ENCODE data around the gene ACOXL. TPM values are rescaled to one million over a fixed set of nuclear protein-coding genes. Genes with fewer than 3 reads are reported as not detected.
A peak's percentile ranks its signal among the peaks of the same experiment; 100 is the strongest.
"Not testable (repeated sequence)": the region's sequence is repeated elsewhere in the genome, so short reads cannot be mapped to it uniquely, and the experiment has no call there.

ACOXL gene
- polyA plus RNA-seq (2013): 0.08 and 0.14 TPM in 2 replicates

DNA sequence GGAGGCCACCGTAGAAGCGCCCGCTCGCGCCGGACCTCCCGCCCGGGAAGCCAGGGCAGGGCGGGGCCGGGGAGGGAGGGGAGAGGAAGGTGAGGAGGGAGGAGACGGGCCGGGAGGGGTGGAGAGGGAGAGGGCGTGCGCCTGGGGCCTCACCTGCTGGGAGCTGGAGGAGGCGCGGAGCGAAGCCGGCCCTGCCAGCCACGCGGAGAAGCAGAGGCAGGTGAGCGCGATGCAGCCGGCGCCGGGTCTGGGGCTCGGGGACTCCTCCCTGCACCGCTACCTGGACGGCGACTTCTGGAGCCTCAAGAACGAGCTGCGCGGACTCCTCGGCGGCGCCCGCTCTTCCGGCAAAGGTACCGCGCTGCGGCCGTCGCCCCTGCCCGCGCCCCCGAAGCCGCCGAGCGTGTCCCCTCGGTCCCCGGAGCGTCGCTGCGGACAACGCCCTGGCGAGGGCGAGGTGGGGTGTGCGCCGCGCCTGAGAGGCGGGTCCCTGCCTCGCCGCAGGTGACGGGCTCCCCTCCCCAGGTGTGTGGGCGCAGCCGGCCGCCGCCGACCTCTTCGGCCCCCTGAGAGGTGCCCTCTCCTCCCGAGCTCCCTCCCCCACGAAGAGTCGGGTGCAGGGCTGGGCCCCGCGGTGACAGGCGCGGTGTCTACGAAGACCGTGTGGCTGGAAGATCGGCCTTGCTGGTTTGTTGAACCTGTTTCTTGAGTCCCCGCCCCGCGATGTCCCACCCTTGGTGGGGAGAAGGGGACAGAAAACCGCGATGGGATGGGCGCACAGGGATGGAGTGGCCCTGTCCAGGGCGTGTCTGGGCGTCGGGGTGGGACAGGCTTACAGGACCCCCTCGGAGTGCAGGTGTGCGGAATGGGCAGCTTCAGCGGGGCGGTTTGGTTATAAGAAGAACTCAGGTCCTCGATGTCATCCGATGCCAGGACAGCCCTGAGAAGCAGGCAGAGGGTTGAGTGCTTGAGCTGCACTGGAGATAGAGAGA is at the start of gene ACOXL:
ACOXL (plus strand) TSS at position 152 of the 992 bp plus-strand sequence. CDS start 35,817 bp downstream, outside the sequence.
- Histone ChIP-seq H3K4ac (ENCODE audit: low read depth, low read length) (no peak within 1 kb of the TSS), H3K79me1 (ENCODE audit: low read length) (peaks cover 1% of the 10 kb centered on the region), H3K18ac (ENCODE audit: low read length) (no peak within 1 kb of the TSS), H3K14ac (ENCODE audit: low read length) (no peak within 1 kb of the TSS), H2BK12ac (ENCODE audit: low read length) (no peak within 1 kb of the TSS), H3K4me3 (ENCODE audit: low read depth, low read length) (peak within 1 kb of the TSS; percentile 67), H4K91ac (ENCODE audit: low read depth, low read length) (no peak within 1 kb of the TSS), H2BK5ac (ENCODE audit: low read depth, low read length, poor library complexity) (no peak within 1 kb of the TSS), H3K27me3 (ENCODE audit: insufficient read depth, low read length) (peaks cover 28% of the 10 kb centered on the region), H3K27ac (ENCODE audit: low read depth, low read length) (no peak within 1 kb of the TSS), H3K9ac (ENCODE audit: low read length) (no peak within 1 kb of the TSS), H4K12ac (ENCODE audit: low read depth, low read length) (no peak within 1 kb of the TSS), H3K23ac (ENCODE audit: low read length) (no peak within 1 kb of the TSS), H2BK120ac (ENCODE audit: insufficient read depth, low read length, poor library complexity) (no peak within 1 kb of the TSS), H3K79me2 (ENCODE audit: control insufficient read depth, insufficient read depth, low read length, poor library complexity) (no peaks in the 10 kb centered on the region), H4K8ac (ENCODE audit: low read depth, low read length) (no peak within 1 kb of the TSS), H2AFZ (ENCODE audit: insufficient read depth, low read length, poor library complexity) (peak within 1 kb of the TSS; percentile 79), H3K4me2 (ENCODE audit: low read length) (peak within 1 kb of the TSS; percentile 90), H3K9me3 (ENCODE audit: insufficient read depth, low read depth, low read length) (peaks cover 10% of the 10 kb centered on the region), H3K4me1 (ENCODE audit: control insufficient read depth in 1 of 2, insufficient read depth in 2 of 2, low read length in 2 of 2) (peaks cover 8 to 14% of the 10 kb centered on the region in 2 experiments), H3K36me3 (ENCODE audit: control insufficient read depth in 1 of 2, insufficient read depth in 2 of 2, low read length in 2 of 2) (no peaks in the 10 kb centered on the region), H2AK5ac (ENCODE audit: low read length) (no peak within 1 kb of the TSS)
- peak in 1 of 2 donors; percentile 29 for DNase-seq
- no CpG with 5 or more reads among the region's 94 CpGs for WGBS (ENCODE audit: extremely low coverage, insufficient coverage, insufficient read length)

DNA sequence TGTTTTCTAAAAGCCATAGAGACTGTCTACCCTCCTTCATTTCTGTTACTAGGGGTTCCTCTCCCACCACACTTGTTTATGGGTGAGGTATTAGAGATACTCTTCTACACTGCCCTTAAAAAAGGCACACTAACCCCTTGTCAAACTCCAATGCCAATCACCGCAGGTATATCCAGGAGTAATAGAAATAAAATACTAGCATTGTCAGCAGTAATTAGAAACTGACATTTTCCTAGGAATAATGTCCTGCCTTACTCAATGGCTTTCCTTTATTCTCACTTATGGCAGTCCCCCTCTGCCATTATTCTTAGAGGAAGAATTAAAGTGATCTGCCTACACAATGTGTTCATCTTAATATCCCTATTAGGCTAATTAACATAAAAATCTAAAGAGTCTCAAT is 49.5 kb upstream of the ACOXL start:
- Histone ChIP-seq H2BK12ac (ENCODE audit: low read length) (no peak overlapping the region), H3K27me3 (ENCODE audit: insufficient read depth, low read length) (peaks cover 2% of the 10 kb centered on the region), H3K14ac (ENCODE audit: low read length) (no peak overlapping the region), H3K9ac (ENCODE audit: low read length) (no peak overlapping the region), H3K9me3 (ENCODE audit: insufficient read depth, low read depth, low read length) (peaks cover 5% of the 10 kb centered on the region), H3K4me3 (ENCODE audit: low read depth, low read length) (no peak overlapping the region), H2AFZ (ENCODE audit: insufficient read depth, low read length, poor library complexity) (no peak overlapping the region), H2BK5ac (ENCODE audit: low read depth, low read length, poor library complexity) (no peak overlapping the region), H3K4me2 (ENCODE audit: low read length) (no peak overlapping the region), H3K79me1 (ENCODE audit: low read length) (no peaks in the 10 kb centered on the region), H3K18ac (ENCODE audit: low read length) (no peak overlapping the region), H2BK120ac (ENCODE audit: insufficient read depth, low read length, poor library complexity) (no peak overlapping the region), H3K23ac (ENCODE audit: low read length) (no peak overlapping the region), H4K12ac (ENCODE audit: low read depth, low read length) (no peak overlapping the region), H4K8ac (ENCODE audit: low read depth, low read length) (no peak overlapping the region), H2AK5ac (ENCODE audit: low read length) (no peak overlapping the region), H3K27ac (ENCODE audit: low read depth, low read length) (no peak overlapping the region), H4K91ac (ENCODE audit: low read depth, low read length) (no peak overlapping the region), H3K79me2 (ENCODE audit: control insufficient read depth, insufficient read depth, low read length, poor library complexity) (no peaks in the 10 kb centered on the region), H3K4ac (ENCODE audit: low read depth, low read length) (no peak overlapping the region), H3K4me1 (ENCODE audit: control insufficient read depth in 1 of 2, insufficient read depth in 2 of 2, low read length in 2 of 2) (peaks cover 0 to 3% of the 10 kb centered on the region in 2 experiments), H3K36me3 (ENCODE audit: control insufficient read depth in 1 of 2, insufficient read depth in 2 of 2, low read length in 2 of 2) (no peaks in the 10 kb centered on the region)
- DNase-seq: no peak
- no CpG with 5 or more reads among the region's 1 CpG for WGBS (ENCODE audit: extremely low coverage, insufficient coverage, insufficient read length)

DNA sequence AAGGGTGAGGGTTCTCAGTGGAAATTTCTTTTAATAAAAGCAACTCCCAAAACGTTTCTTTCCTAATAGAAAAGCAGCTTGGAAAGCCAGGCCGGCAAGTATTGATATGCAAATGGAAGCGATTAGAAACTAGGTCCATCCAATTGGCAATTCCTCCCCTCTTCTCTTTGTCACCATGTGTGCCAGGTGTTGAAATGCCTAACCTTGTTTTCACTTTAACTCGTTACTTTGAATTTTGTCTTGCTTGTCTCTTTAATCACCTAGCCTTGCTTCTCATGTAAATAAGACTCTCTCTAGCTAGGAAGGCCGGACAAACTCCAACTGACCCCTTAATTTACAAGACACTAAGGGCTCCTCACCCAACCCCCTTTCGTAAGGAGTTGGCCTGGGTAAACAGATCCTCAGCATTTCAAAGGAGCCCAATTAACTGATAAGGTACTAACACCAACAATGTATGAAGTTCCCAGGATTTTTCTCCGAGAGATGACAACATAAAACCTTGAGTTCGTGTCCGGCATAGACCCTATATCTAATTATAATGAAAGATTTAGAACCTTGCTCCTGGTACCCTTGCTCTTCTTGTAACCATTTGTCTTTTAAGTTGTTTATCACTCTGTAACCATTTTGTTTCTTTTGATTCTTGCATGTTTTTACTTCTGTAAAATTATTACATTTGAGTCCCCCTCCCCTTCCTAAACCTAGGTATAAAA is 44.4 kb upstream of the ACOXL start:
- not testable (repeated sequence) for H2AK5ac ChIP-seq (ENCODE audit: low read length); H3K9me3 ChIP-seq (ENCODE audit: insufficient read depth, low read depth, low read length); H3K4me1 ChIP-seq (ENCODE audit: control insufficient read depth in 1 of 2, insufficient read depth in 2 of 2, low read length in 2 of 2); H4K8ac ChIP-seq (ENCODE audit: low read depth, low read length); H3K9ac ChIP-seq (ENCODE audit: low read length); H2BK5ac ChIP-seq (ENCODE audit: low read depth, low read length, poor library complexity); H3K79me2 ChIP-seq (ENCODE audit: control insufficient read depth, insufficient read depth, low read length, poor library complexity); H3K27ac ChIP-seq (ENCODE audit: low read depth, low read length); H3K4ac ChIP-seq (ENCODE audit: low read depth, low read length); H3K18ac ChIP-seq (ENCODE audit: low read length); H3K79me1 ChIP-seq (ENCODE audit: low read length); H2BK12ac ChIP-seq (ENCODE audit: low read length); H3K23ac ChIP-seq (ENCODE audit: low read length); H4K12ac ChIP-seq (ENCODE audit: low read depth, low read length); H4K91ac ChIP-seq (ENCODE audit: low read depth, low read length); H2AFZ ChIP-seq (ENCODE audit: insufficient read depth, low read length, poor library complexity); H3K4me2 ChIP-seq (ENCODE audit: low read length); H2BK120ac ChIP-seq (ENCODE audit: insufficient read depth, low read length, poor library complexity); DNase-seq; H3K4me3 ChIP-seq (ENCODE audit: low read depth, low read length); H3K36me3 ChIP-seq (ENCODE audit: control insufficient read depth in 1 of 2, insufficient read depth in 2 of 2, low read length in 2 of 2); H3K14ac ChIP-seq (ENCODE audit: low read length); H3K27me3 ChIP-seq (ENCODE audit: insufficient read depth, low read length)
- no CpG with 5 or more reads among the region's 9 CpGs for WGBS (ENCODE audit: extremely low coverage, insufficient coverage, insufficient read length)

DNA sequence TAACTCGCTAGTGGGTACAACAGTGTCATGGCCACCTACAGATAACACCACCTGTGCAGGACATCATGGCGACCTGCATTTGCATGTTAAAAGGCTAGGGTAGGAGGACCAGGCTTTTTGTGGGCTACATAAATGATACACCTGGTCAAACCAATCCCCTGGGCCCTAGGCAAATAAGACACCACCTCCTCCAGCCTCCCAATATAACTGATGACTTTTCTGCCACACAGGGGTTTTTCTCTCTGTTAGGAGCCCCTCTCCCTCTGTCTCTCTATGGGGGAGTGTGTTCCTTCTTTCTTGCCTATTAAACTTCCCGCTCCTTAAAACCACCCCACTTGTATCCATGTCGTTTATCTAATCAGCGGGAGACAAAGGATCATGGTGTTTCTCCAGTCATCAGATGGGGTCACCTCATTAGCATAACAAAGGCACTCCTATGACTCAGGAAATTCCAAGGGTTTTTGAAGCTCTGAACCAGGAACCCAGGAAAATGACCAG is 43.7 kb upstream of the ACOXL start:
- H3K36me3 ChIP-seq (ENCODE audit: control insufficient read depth in 1 of 2, insufficient read depth in 2 of 2, low read length in 2 of 2): no peaks in the 10 kb centered on the region
- no peak overlapping the region for H3K14ac ChIP-seq (ENCODE audit: low read length)
- WGBS (ENCODE audit: extremely low coverage, insufficient coverage, insufficient read length): no CpG with 5 or more reads among the region's 5 CpGs
- no peak overlapping the region for H3K4me3 ChIP-seq (ENCODE audit: low read depth, low read length)
- no peak overlapping the region for H3K27ac ChIP-seq (ENCODE audit: low read depth, low read length)
- H2BK120ac ChIP-seq (ENCODE audit: insufficient read depth, low read length, poor library complexity): no peak overlapping the region
- no peaks in the 10 kb centered on the region for H3K79me1 ChIP-seq (ENCODE audit: low read length)
- no peak overlapping the region for H3K4ac ChIP-seq (ENCODE audit: low read depth, low read length)
- H3K23ac ChIP-seq (ENCODE audit: low read length): no peak overlapping the region
- H4K91ac ChIP-seq (ENCODE audit: low read depth, low read length): no peak overlapping the region
- DNase-seq: no peak
- no peak overlapping the region for H2AK5ac ChIP-seq (ENCODE audit: low read length)
- H2BK5ac ChIP-seq (ENCODE audit: low read depth, low read length, poor library complexity): no peak overlapping the region
- no peak overlapping the region for H3K18ac ChIP-seq (ENCODE audit: low read length)
- no peak overlapping the region for H4K8ac ChIP-seq (ENCODE audit: low read depth, low read length)
- no peak overlapping the region for H3K9ac ChIP-seq (ENCODE audit: low read length)
- no peaks in the 10 kb centered on the region for H3K27me3 ChIP-seq (ENCODE audit: insufficient read depth, low read length)
- H3K9me3 ChIP-seq (ENCODE audit: insufficient read depth, low read depth, low read length): peaks cover 4% of the 10 kb centered on the region
- H4K12ac ChIP-seq (ENCODE audit: low read depth, low read length): no peak overlapping the region
- H3K4me2 ChIP-seq (ENCODE audit: low read length): peak overlapping the region; percentile 30
- no peak overlapping the region for H2AFZ ChIP-seq (ENCODE audit: insufficient read depth, low read length, poor library complexity)
- H3K79me2 ChIP-seq (ENCODE audit: control insufficient read depth, insufficient read depth, low read length, poor library complexity): no peaks in the 10 kb centered on the region
- H2BK12ac ChIP-seq (ENCODE audit: low read length): no peak overlapping the region
- H3K4me1 ChIP-seq (ENCODE audit: control insufficient read depth in 1 of 2, insufficient read depth in 2 of 2, low read length in 2 of 2): no peaks in the 10 kb centered on the region
